ENCODE measurements around the gene GHR. TPM values are rescaled to one million over a fixed set of nuclear protein-coding genes. Genes with fewer than 3 reads are reported as not detected.
A peak's percentile ranks its signal among the peaks of the same experiment; 100 is the strongest.

GHR gene
- polyA plus RNA-seq, 3 donors, result not detected

GRCh38 chr5:42715785-42716184, 292.5 kb downstream of the GHR start:
- 17% methylated on average over 1 of the region's 3 CpGs for WGBS (ENCODE audit: insufficient coverage)
- no peak overlapping the region for H3K27ac ChIP-seq (ENCODE audit: low read depth in 1 of 2, low read length in 2 of 2)
- no peak for DNase-seq

GRCh38 chr5:42718591-42718990, 295.4 kb downstream of the GHR start:
- TF ChIP-seq CTCF (IDR thresholded peaks at IDR 0.05), result no peak
- no peaks in the 10 kb centered on the region for H3K36me3 ChIP-seq (replicated peaks in 1 of 2; ENCODE audit: control insufficient read depth in 1 of 2, insufficient read depth in 2 of 2, low read length in 2 of 2)
- H3K4me3 Mint-ChIP-seq, result peak overlapping the region in 1 of 2 donors; percentile 11
- H3K27me3 ChIP-seq (ENCODE audit: control insufficient read depth in 2 of 2, insufficient read depth in 2 of 2, low read length in 2 of 2), result no peaks in the 10 kb centered on the region
- WGBS (ENCODE audit: insufficient coverage), result 6% methylated on average over 2 of the region's 4 CpGs
- peak overlapping the region; percentile 46 for H3K4me2 ChIP-seq (replicated peaks; ENCODE audit: extremely low read depth, low read length, poor library complexity, severe bottlenecking)
- H3K9me3 ChIP-seq (replicated peaks in 1 of 2; ENCODE audit: control insufficient read depth in 1 of 2, insufficient read depth in 1 of 2, low read length in 2 of 2), result no peaks in the 10 kb centered on the region
- no peaks in the 10 kb centered on the region for H3K27me3 Mint-ChIP-seq (ENCODE audit: low read depth in 3 of 3)
- H3K9me3 Mint-ChIP-seq, result peaks cover 0 to 4% (median 0%) of the 10 kb centered on the region in 7 donors
- no peaks in the 10 kb centered on the region for H4K20me1 ChIP-seq (ENCODE audit: insufficient read depth, low read length)
- no peak overlapping the region for H3K27ac Mint-ChIP-seq
- DNase-seq, result peak; percentile 4 to 10 (median 10)
- H3K9ac ChIP-seq (ENCODE audit: insufficient read depth, low read length, poor library complexity, severe bottlenecking), result no peak overlapping the region
- H3K79me2 ChIP-seq (ENCODE audit: insufficient read depth, low read length), result no peaks in the 10 kb centered on the region
- H3K4me1 Mint-ChIP-seq, result peaks cover 39% of the 10 kb centered on the region
- H3K4me3 ChIP-seq (replicated peaks in 1 of 3; ENCODE audit: low read depth in 2 of 3, low read length in 3 of 3), result peak overlapping the region in 1 of 3 experiments; percentile 24
- no peaks in the 10 kb centered on the region for H3K36me3 Mint-ChIP-seq
- peak overlapping the region in 1 of 2 donors; percentile 30 for H3K27ac ChIP-seq (ENCODE audit: low read depth in 1 of 2, low read length in 2 of 2)
- intact Hi-C loops (cut with micrococcal nuclease), result no loop called here
- peak overlapping the region; percentile 69 for H2AFZ ChIP-seq (ENCODE audit: insufficient read depth, low read depth, low read length, poor library complexity, severe bottlenecking)
- H3K4me1 ChIP-seq (ENCODE audit: control insufficient read depth in 1 of 2, insufficient read depth in 2 of 2, low read length in 2 of 2), result peaks cover 33 to 40% of the 10 kb centered on the region in 2 donors

More at GRCh38 chr5:42715785-42716184, 292.5 kb downstream of the GHR start:
- no peaks in the 10 kb centered on the region for H4K20me1 ChIP-seq (ENCODE audit: insufficient read depth, low read length)
- H3K27me3 ChIP-seq (ENCODE audit: control insufficient read depth in 2 of 2, insufficient read depth in 2 of 2, low read length in 2 of 2), result no peaks in the 10 kb centered on the region
- H3K4me3 ChIP-seq (replicated peaks in 1 of 3; ENCODE audit: low read depth in 2 of 3, low read length in 3 of 3), result no peak overlapping the region
- peaks cover 0 to 3% (median 0%) of the 10 kb centered on the region in 3 donors for H3K27me3 Mint-ChIP-seq (ENCODE audit: low read depth in 3 of 3)
- no peaks in the 10 kb centered on the region for H3K36me3 Mint-ChIP-seq
- H3K4me3 Mint-ChIP-seq, result no peak overlapping the region
- no peak for TF ChIP-seq CTCF (IDR thresholded peaks at IDR 0.05)
- H3K9me3 ChIP-seq (replicated peaks in 1 of 2; ENCODE audit: control insufficient read depth in 1 of 2, insufficient read depth in 1 of 2, low read length in 2 of 2), result no peaks in the 10 kb centered on the region
- no peak overlapping the region for H3K4me2 ChIP-seq (replicated peaks; ENCODE audit: extremely low read depth, low read length, poor library complexity, severe bottlenecking)
- H2AFZ ChIP-seq (ENCODE audit: insufficient read depth, low read depth, low read length, poor library complexity, severe bottlenecking), result peak overlapping the region; percentile 48
- peaks cover 21 to 27% of the 10 kb centered on the region in 2 donors for H3K4me1 ChIP-seq (ENCODE audit: control insufficient read depth in 1 of 2, insufficient read depth in 2 of 2, low read length in 2 of 2)
- no peaks in the 10 kb centered on the region for H3K36me3 ChIP-seq (replicated peaks in 1 of 2; ENCODE audit: control insufficient read depth in 1 of 2, insufficient read depth in 2 of 2, low read length in 2 of 2)
- no peak overlapping the region for H3K27ac Mint-ChIP-seq
- intact Hi-C loops (cut with micrococcal nuclease), result no loop called here
- no peaks in the 10 kb centered on the region for H3K79me2 ChIP-seq (ENCODE audit: insufficient read depth, low read length)
- H3K9me3 Mint-ChIP-seq, result peaks cover 0 to 4% (median 0%) of the 10 kb centered on the region in 7 donors
- H3K9ac ChIP-seq (ENCODE audit: insufficient read depth, low read length, poor library complexity, severe bottlenecking), result no peak overlapping the region
- peaks cover 26% of the 10 kb centered on the region for H3K4me1 Mint-ChIP-seq
